Measurements from ENCODE around the gene CLTCL1. TPM values are rescaled to one million over a fixed set of nuclear protein-coding genes. Genes with fewer than 3 reads are reported as not detected.

CLTCL1 gene
- total and polyA plus RNA-seq, 4 experiments from 2014 or later: 0.80 to 1.7 TPM; not detected in 2

GRCh38 chr22:19133561-19133960, 158.0 kb downstream of the CLTCL1 start:
- intact Hi-C loops (cut with micrococcal nuclease): no loop called here
- H3K9me3 Mint-ChIP-seq: peaks cover 0 to 2% (median 0%) of the 10 kb centered on the region in 8 donors
- Histone ChIP-seq H3K4me1 (ENCODE audit: insufficient read depth, low read length) (no peaks in the 10 kb centered on the region), H3K27ac (ENCODE audit: low read depth, low read length) (no peak overlapping the region), H3K9me3 (ENCODE audit: control insufficient read depth in 1 of 2, low read length in 2 of 2) (no peaks in the 10 kb centered on the region), H3K27me3 (ENCODE audit: insufficient read depth, low read length) (no peaks in the 10 kb centered on the region), H3K4me3 (ENCODE audit: low read length in 2 of 2) (no peak overlapping the region), H3K36me3 (ENCODE audit: insufficient read depth, low read length) (peaks cover 45% of the 10 kb centered on the region)
- H3K27me3 Mint-ChIP-seq: no peaks in the 10 kb centered on the region
- no peak overlapping the region for H3K4me3 Mint-ChIP-seq
- no peak for DNase-seq
- POLR2A ChIA-PET (ENCODE audit: partially characterized antibody): no interaction called here
- H3K36me3 Mint-ChIP-seq: peaks cover 19 to 53% of the 10 kb centered on the region in 2 donors
- CTCF ChIA-PET (ENCODE audit: partially characterized antibody): no interaction called here
- H3K27ac Mint-ChIP-seq: no peak overlapping the region
- peaks cover 0 to 1% (median under 1%) of the 10 kb centered on the region in 4 donors for H3K4me1 Mint-ChIP-seq

DNA sequence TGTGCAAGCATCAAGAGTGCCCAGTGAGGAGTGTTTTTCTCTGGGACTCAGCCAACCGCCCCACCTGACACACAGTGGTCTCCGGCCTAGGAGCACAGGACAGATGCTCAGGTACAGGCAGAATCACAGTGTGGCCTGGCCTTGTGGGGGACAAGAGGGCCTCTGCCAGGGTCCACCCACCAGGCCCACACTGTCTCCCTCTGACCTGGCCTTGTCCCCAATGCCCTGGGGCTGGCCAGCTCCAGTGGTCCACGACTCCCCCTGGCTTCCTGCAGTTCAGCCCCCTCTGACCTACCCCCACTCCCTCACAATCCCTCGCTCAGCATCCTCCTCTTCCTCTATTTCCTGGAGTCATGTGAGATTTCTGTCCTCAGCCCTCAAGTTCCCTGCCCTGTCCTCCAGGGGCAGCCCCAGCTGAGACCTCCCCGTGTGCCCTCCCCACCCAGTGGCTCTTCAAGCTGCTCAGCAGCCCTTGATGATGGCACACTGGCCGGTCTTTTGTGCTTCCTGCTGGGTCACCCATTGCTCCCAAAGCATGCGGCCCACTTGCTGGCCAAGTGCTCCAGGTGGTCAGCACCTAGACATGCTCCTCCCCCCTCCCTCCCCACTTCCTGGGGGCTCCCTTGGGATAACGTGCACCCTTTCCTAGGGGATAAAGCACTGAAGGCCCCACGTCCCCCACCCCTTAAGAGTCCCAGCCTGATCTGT, 158.7 kb downstream of the CLTCL1 start:
- Mint-ChIP-seq H3K4me1 (peaks cover 0 to 1% (median under 1%) of the 10 kb centered on the region in 4 donors), H3K36me3 (peaks cover 19 to 52% of the 10 kb centered on the region in 2 donors), H3K27me3 (no peaks in the 10 kb centered on the region), H3K9me3 (peaks cover 0 to 2% (median 0%) of the 10 kb centered on the region in 8 donors), H3K4me3 (no peak overlapping the region), H3K27ac (no peak overlapping the region)
- intact Hi-C loops (cut with micrococcal nuclease): no loop called here
- DNase-seq: no peak
- Histone ChIP-seq H3K27ac (ENCODE audit: low read depth, low read length) (no peak overlapping the region), H3K4me1 (ENCODE audit: insufficient read depth, low read length) (no peaks in the 10 kb centered on the region), H3K9me3 (ENCODE audit: control insufficient read depth in 1 of 2, low read length in 2 of 2) (no peaks in the 10 kb centered on the region), H3K27me3 (ENCODE audit: insufficient read depth, low read length) (no peaks in the 10 kb centered on the region), H3K4me3 (ENCODE audit: low read length in 2 of 2) (no peak overlapping the region), H3K36me3 (ENCODE audit: insufficient read depth, low read length) (peaks cover 38% of the 10 kb centered on the region)
- POLR2A ChIA-PET (ENCODE audit: partially characterized antibody): interaction anchor here (1.1 kb wide), 1 partner anchor 12 kb away, joined by 3 read pairs; the partner anchor contains the start of gene ESS2
- CTCF ChIA-PET (ENCODE audit: partially characterized antibody): no interaction called here

DNA sequence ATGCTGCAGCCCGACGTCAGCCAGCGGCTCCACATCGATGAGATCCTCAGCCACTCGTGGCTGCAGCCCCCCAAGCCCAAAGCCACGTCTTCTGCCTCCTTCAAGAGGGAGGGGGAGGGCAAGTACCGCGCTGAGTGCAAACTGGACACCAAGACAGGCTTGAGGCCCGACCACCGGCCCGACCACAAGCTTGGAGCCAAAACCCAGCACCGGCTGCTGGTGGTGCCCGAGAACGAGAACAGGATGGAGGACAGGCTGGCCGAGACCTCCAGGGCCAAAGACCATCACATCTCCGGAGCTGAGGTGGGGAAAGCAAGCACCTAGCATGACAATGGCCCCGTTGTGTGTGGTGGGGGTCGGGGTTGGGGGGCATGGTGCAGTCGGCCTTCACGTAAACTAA, 159.4 kb downstream of the CLTCL1 start:
- no peaks in the 10 kb centered on the region for H3K9me3 ChIP-seq (ENCODE audit: control insufficient read depth in 1 of 2, low read length in 2 of 2)
- no peak overlapping the region for H3K4me3 ChIP-seq (ENCODE audit: low read length in 2 of 2)
- peaks cover 0 to 1% (median under 1%) of the 10 kb centered on the region in 4 donors for H3K4me1 Mint-ChIP-seq
- H3K27me3 Mint-ChIP-seq: no peaks in the 10 kb centered on the region
- H3K27me3 ChIP-seq (ENCODE audit: insufficient read depth, low read length): no peaks in the 10 kb centered on the region
- H3K36me3 Mint-ChIP-seq: peaks cover 17 to 47% of the 10 kb centered on the region in 2 donors
- H3K27ac ChIP-seq (ENCODE audit: low read depth, low read length): no peak overlapping the region
- intact Hi-C loops (cut with micrococcal nuclease): no loop called here
- H3K36me3 ChIP-seq (ENCODE audit: insufficient read depth, low read length): peaks cover 32% of the 10 kb centered on the region
- H3K9me3 Mint-ChIP-seq: peaks cover 0 to 2% (median 0%) of the 10 kb centered on the region in 8 donors
- ChIA-PET CTCF (ENCODE audit: partially characterized antibody) (no interaction called here), POLR2A (ENCODE audit: partially characterized antibody) (interaction anchor here (1.1 kb wide), 1 partner anchor 13 kb away, joined by 3 read pairs; the partner anchor contains the start of gene ESS2)
- H3K4me3 Mint-ChIP-seq: no peak overlapping the region
- no peak for DNase-seq
- no peaks in the 10 kb centered on the region for H3K4me1 ChIP-seq (ENCODE audit: insufficient read depth, low read length)
- H3K27ac Mint-ChIP-seq: no peak overlapping the region

GRCh38 chr22:19131685-19132015, 159.9 kb downstream of the CLTCL1 start:
- intact Hi-C loops (cut with micrococcal nuclease): no loop called here
- Histone ChIP-seq H3K4me3 (ENCODE audit: low read length in 2 of 2) (no peak overlapping the region), H3K27me3 (ENCODE audit: insufficient read depth, low read length) (no peaks in the 10 kb centered on the region), H3K9me3 (ENCODE audit: control insufficient read depth in 1 of 2, low read length in 2 of 2) (no peaks in the 10 kb centered on the region), H3K36me3 (ENCODE audit: insufficient read depth, low read length) (peaks cover 27% of the 10 kb centered on the region), H3K27ac (ENCODE audit: low read depth, low read length) (no peak overlapping the region), H3K4me1 (ENCODE audit: insufficient read depth, low read length) (no peaks in the 10 kb centered on the region)
- H3K4me1 Mint-ChIP-seq: peaks cover 0 to 1% (median under 1%) of the 10 kb centered on the region in 4 donors
- POLR2A ChIA-PET (ENCODE audit: partially characterized antibody): interaction anchor here (1.1 kb wide), 1 partner anchor 13 kb away, joined by 3 read pairs; the partner anchor contains the start of gene ESS2
- H3K4me3 Mint-ChIP-seq: no peak overlapping the region
- peaks cover 12 to 42% of the 10 kb centered on the region in 2 donors for H3K36me3 Mint-ChIP-seq
- CTCF ChIA-PET (ENCODE audit: partially characterized antibody): no interaction called here
- peaks cover 0 to 2% (median 0%) of the 10 kb centered on the region in 8 donors for H3K9me3 Mint-ChIP-seq
- DNase-seq: no peak
- no peak overlapping the region for H3K27ac Mint-ChIP-seq
- H3K27me3 Mint-ChIP-seq: no peaks in the 10 kb centered on the region

DNA sequence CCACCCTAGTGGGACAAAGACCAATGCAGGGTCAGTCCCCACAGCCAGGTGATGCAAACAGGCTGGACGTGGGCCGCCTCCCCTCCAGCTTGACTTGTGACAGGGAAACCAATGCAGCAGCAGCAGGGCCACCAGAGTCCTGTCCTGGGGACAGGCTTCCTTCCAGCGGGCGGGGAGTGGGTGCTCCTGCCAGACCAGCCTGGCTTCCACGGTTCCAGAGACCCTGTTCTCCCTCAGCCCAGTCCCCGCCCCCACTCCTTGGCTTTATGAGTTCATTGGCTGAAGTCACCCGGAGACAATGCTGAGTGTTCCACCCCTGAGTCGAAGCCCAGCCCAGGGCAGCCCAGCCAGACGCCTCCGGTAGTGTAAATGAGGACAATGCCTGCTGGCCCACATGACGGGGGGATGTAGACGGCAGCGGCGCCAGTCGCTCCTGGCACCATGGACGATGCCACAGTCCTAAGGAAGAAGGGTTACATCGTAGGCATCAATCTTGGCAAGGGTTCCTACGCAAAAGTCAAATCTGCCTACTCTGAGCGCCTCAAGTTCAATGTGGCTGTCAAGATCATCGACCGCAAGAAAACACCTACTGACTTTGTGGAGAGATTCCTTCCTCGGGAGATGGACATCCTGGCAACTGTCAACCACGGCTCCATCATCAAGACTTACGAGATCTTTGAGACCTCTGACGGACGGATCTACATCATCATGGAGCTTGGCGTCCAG, 160.4 kb downstream of the CLTCL1 start, which contains the start of gene TSSK2:
TSS of gene TSSK2 (plus strand) at position 350 of the 726 bp plus-strand sequence. CDS start at position 442, 92 bp downstream.
- Mint-ChIP-seq H3K4me1 (peaks cover 0 to 1% (median 0%) of the 10 kb centered on the region in 4 donors), H3K27ac (peak within 1 kb of the TSS in 1 of 7 donors; percentile 71), H3K27me3 (no peaks in the 10 kb centered on the region), H3K4me3 (no peak within 1 kb of the TSS), H3K36me3 (peaks cover 7 to 37% of the 10 kb centered on the region in 2 donors), H3K9me3 (peaks cover 0 to 2% (median 0%) of the 10 kb centered on the region in 8 donors)
- ChIA-PET POLR2A (ENCODE audit: partially characterized antibody) (no interaction called here), CTCF (ENCODE audit: partially characterized antibody) (interaction anchor here (1.0 kb wide), 1 partner anchor 13 kb away, joined by 3 read pairs; the partner anchor contains the start of gene ESS2)
- intact Hi-C loops (cut with micrococcal nuclease): no loop called here
- no peaks in the 10 kb centered on the region for H3K27me3 ChIP-seq (ENCODE audit: insufficient read depth, low read length)
- no peaks in the 10 kb centered on the region for H3K4me1 ChIP-seq (ENCODE audit: insufficient read depth, low read length)
- H3K36me3 ChIP-seq (ENCODE audit: insufficient read depth, low read length): peaks cover 22% of the 10 kb centered on the region
- H3K9me3 ChIP-seq (ENCODE audit: control insufficient read depth in 1 of 2, low read length in 2 of 2): no peaks in the 10 kb centered on the region
- H3K27ac ChIP-seq (ENCODE audit: low read depth, low read length): no peak within 1 kb of the TSS
- no peak for DNase-seq
- H3K4me3 ChIP-seq (ENCODE audit: low read length in 2 of 2): no peak within 1 kb of the TSS

GRCh38 chr22:19129871-19130270, 161.6 kb downstream of the CLTCL1 start:
- H3K4me1 Mint-ChIP-seq: no peaks in the 10 kb centered on the region

More at GRCh38 chr22:19129871-19130270, 161.6 kb downstream of the CLTCL1 start:
- Histone ChIP-seq H3K27me3 (ENCODE audit: insufficient read depth, low read length) (no peaks in the 10 kb centered on the region), H3K36me3 (ENCODE audit: insufficient read depth, low read length) (peaks cover 18% of the 10 kb centered on the region), H3K4me1 (ENCODE audit: insufficient read depth, low read length) (no peaks in the 10 kb centered on the region), H3K27ac (ENCODE audit: low read depth, low read length) (no peak overlapping the region), H3K9me3 (ENCODE audit: control insufficient read depth in 1 of 2, low read length in 2 of 2) (no peaks in the 10 kb centered on the region), H3K4me3 (ENCODE audit: low read length in 2 of 2) (no peak overlapping the region)
- Mint-ChIP-seq H3K9me3 (peaks cover 0 to 2% (median 0%) of the 10 kb centered on the region in 8 donors), H3K27me3 (no peaks in the 10 kb centered on the region), H3K4me3 (no peak overlapping the region), H3K36me3 (peaks cover 0 to 28% of the 10 kb centered on the region in 2 donors), H3K27ac (peak overlapping the region in 2 of 7 donors; percentile 16 to 72)
- intact Hi-C loops (cut with micrococcal nuclease): no loop called here
- CTCF ChIA-PET (ENCODE audit: partially characterized antibody): interaction anchor here (1.0 to 1.6 kb wide), 2 partner anchors 14 to 15 kb away, joined by 3 read pairs; partner anchors contain the start of gene ESS2
- no peak for DNase-seq
- POLR2A ChIA-PET (ENCODE audit: partially characterized antibody): interaction anchor here (0.6 kb wide), 1 partner anchor 33 kb away, joined by 3 read pairs; no protein-coding TSS in a partner anchor
